OCI-LY7 (cell line): ENCODE results near the gene KDM2B.

ENCODE experiments used
- CTCF ChIP-seq: fragments of 200-600 bp; sonication (generic); conservative IDR thresholded peaks from 2 replicates; pipeline ENCODE4 v1.5.1; 2014; ENCODE audit warnings: mild to moderate bottlenecking, antibody characterized with exemption, low read length, moderate library complexity, mixed read lengths
- EZH2phosphoT487 ChIP-seq: fragments of 200-600 bp; sonication (generic); IDR thresholded peaks from 2 replicates; pipeline ENCODE4 v1.6.1; 2018; ENCODE audit warnings: low read depth, borderline replicate concordance, mild to moderate bottlenecking, mixed run types, antibody characterized with exemption, low read length, moderate library complexity, mixed read lengths

- TF ChIP-seq CTCF (no peak), EZH2phosphoT487 (no peak)
These were observed 96.9 kb downstream of the KDM2B start for GRCh38 chr12:121483949-121484348.
